22Rv1 (cell line): ENCODE data around the gene RRAD.

ENCODE experiments used
- H3K27ac ChIP-seq: fragments of 450-650 bp; 2 replicates; pipeline ENCODE4 v1.5.1; 2017
- ZFX ChIP-seq: fragments of 450-650 bp; IDR thresholded peaks from 2 replicates; pipeline ENCODE4 v1.6.1; 2017; ENCODE audit warnings: antibody characterized with exemption, borderline replicate concordance
- TF ChIP-seq, protein P1 (sequence below): fragments of 450-650 bp; IDR thresholded peaks from 2 replicates; pipeline ENCODE4 v1.5.1; 2017; ENCODE audit warnings: mild to moderate bottlenecking

Gene RRAD

DNA sequence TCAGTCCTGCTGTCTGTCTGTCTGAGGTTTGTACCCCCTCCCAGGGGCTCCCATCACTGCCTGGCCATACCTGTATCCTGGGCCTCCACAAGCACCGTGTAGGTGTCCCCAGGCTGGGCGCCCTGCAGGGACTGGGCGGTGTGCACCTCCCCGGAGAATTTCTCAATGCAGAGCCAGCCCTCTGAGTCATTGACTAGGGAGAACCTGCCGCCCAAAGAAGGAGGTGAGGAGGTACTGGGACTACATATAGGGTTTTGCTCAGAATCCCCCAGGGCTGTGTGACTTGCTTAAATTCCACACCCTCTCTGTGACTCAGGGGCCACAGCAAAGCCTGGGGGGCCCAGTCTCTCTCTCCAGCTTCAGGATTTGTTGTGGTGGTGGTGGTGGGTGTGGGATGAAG is 14.2 kb downstream of the RRAD start:
- TF ChIP-seq, protein P1, sequence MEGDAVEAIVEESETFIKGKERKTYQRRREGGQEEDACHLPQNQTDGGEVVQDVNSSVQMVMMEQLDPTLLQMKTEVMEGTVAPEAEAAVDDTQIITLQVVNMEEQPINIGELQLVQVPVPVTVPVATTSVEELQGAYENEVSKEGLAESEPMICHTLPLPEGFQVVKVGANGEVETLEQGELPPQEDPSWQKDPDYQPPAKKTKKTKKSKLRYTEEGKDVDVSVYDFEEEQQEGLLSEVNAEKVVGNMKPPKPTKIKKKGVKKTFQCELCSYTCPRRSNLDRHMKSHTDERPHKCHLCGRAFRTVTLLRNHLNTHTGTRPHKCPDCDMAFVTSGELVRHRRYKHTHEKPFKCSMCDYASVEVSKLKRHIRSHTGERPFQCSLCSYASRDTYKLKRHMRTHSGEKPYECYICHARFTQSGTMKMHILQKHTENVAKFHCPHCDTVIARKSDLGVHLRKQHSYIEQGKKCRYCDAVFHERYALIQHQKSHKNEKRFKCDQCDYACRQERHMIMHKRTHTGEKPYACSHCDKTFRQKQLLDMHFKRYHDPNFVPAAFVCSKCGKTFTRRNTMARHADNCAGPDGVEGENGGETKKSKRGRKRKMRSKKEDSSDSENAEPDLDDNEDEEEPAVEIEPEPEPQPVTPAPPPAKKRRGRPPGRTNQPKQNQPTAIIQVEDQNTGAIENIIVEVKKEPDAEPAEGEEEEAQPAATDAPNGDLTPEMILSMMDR, result no peak
- no peak for TF ChIP-seq ZFX
- no peak overlapping the region for H3K27ac ChIP-seq

DNA sequence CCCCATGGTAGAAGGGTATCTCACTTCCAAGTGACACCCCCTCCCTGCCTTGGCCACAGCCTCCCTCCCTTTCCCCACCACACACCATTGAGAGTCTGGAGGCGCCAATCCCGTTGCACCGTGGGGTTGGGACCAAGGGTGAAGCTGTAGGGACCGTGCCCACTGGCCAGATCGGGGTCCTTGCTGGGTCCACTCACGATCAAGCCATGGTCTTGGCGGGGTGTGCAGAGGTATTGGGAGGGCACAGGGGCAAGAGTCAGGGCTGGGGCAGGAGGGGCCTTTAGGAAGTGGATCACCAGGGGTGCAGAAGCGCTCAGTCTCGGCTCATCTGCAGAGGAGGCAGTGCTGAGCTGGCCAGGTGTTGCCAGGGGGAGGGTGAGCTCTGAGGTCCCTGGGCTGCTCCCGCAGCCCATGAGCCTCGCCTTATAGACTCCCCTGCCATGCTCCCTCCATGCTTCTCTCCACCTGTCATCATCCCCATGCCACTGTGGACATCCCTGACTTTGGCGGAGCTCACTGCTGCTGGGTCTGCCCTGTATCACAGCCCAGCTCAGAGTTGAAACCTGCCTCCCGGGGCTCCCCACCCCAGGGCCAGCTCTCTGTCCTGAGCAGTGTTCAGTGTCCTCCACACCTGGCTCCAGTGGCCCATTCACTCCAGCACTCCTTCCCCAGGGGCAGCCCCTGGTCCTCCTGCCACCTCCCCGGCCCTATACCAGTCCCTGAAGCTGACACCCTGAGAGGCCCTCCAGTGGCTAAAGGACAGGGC is 15.0 kb downstream of the RRAD start:
- no peak overlapping the region for H3K27ac ChIP-seq
- TF ChIP-seq, protein P1, result no peak
- no peak for TF ChIP-seq ZFX

DNA sequence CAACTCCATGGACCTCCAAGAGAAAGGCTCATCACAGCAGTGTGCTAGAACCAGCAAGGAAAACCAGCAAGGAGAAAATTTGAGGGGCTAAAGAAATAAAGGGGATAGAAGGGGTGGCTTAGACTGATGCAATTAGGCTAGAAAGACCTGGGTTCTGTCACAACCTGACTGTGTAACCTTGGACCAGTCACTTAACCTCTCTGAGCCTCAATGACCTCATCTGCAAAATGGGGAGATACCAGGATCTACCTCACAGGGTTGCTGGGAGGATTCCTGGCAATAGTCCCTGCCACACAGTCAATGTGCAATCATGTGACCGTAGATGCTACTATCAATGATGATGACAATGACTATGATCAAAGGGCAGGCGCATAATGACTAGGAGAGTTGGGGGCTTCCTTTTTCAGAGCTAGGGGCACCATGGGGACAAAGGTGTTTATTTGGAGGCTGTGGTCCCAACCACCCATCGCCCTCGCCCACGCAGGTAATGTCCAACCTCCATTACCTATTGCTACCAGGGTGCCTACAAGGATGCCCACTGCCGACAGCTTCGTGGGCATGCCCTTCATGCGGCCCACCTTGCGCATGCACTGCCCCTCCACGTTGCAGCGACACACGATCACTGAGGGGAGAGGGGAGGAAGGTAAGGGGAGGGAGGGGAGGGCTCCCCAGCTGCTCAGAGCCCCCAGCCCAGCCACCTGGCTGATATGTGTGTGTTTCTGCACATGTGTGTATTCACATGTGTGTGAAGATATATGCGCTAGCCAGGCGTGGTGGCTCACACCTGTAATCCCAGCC is 16.4 kb downstream of the RRAD start:
- TF ChIP-seq ZFX, result no peak
- TF ChIP-seq, protein P1, result no peak
- H3K27ac ChIP-seq, result no peak overlapping the region

DNA sequence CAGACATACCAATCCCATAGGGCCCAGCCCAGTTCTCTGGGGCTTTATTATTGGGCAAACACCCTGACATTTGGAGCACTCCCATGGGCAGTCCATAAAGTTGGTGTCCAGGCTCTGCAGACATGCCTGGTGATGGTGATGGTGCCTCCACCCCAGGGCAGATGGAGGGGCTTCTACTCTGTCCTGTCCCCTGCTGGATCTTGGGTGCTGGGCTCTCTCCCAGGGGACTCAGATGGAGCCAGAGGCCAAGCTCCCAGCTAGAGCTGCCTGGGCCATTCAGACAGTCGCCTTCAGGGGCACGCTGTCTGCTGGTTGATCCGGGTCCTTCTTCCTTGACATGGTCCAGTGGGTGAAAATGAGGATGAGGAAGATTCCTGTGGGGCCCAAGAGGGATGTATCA is 17.2 kb downstream of the RRAD start:
- no peak for TF ChIP-seq ZFX
- TF ChIP-seq, protein P1, result no peak

DNA sequence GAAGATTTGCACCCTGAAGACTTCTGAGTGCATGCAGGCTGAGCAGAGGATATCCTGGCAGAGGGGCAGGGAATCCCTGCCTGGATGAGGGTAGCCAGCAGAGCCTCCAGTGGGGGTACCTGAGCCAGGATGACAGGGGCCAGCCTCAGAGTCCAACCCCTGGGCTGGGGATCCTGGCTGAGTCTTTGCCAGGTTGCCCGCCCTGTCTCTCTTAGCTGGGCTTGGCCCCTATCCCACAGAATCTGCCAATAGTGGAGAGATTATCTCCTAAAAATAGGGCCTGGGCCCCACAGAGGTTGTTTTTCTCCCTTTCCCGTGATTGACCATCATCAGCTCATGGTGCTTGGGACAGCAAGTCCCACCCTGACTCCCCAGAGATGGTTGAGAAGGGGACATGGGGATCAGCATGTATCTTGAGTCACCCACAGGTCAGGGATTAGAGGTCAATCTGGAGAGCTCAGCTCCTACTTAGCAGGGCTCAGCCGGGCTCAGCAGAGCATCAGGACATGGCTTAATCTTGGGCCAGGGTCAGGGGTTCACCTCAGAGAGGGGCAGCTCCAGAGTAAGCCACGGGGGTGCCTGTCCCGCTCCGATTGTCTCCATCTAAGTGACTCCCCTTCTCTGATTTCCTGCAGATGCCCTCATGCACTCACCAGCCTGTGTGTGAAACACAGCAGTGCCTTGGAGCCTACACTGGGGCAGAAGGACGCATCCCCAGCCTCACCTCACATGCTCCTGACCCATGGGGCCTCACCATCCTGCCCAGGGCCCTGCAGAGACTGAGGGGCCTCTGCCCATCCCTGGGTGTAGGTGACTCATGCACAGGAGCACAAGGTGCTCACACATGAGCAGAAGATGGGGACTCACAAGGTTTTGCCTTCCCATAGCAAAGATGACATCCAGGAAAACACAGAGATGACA is 18.2 kb downstream of the RRAD start:
- TF ChIP-seq, protein P1, result no peak
- no peak for TF ChIP-seq ZFX
- no peak overlapping the region for H3K27ac ChIP-seq

More for the DNA sequence above, 17.2 kb downstream of the RRAD start:
- H3K27ac ChIP-seq, result no peak overlapping the region

DNA sequence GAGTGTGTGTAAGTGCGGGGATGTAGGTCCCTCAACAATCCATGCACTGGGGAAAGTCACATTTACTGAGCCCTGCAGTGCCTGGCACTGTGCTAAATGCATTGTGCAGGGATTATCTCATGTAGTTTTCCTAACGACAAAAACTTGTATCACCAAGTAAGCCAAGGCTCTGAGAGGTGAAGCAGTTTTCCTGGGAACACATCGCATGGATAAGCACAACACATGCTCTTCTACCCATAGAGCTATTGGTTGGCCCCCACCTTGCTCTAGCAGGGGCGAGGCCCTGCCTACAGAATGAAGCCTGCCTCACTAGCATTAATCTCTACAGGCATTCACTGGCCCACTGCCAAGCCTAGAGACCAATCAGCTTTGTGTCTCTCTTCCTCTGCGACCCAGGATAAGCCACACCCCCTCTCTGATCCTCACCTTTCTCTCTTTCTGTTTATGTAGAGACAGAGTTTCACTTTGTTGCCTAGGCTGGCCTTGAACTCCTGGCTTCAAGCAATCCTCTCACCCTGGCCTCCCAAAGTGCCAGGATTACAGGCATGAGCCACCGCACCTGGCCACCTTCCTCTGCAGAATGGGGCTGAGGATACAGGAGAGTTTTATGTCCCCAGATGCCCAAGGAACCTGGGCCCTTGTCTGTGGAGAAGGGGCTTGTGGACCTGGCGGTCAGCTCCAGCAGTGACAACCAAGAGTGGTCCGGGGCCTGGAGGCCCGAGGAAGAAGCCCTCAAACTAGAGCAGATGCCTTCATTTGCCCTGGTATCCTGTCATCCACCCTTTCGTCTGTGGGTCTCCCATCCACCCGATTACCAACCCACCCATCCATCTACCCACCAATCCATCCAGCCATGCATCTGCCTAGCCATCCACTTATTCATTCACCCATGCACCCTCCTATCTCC is 19.4 kb downstream of the RRAD start:
- TF ChIP-seq ZFX, result no peak
- TF ChIP-seq, protein P1, result no peak
- H3K27ac ChIP-seq, result no peak overlapping the region
